HG03095 (cell line): Measurements from ENCODE around the gene NR5A1.

Source experiments
- ATAC-seq: cut with Tn5 transposase; IDR thresholded peaks from one replicate; pipeline ENCODE4 v1.9.1; 2021; ENCODE audit warnings: moderate library complexity; ENCODE audit not compliant: unreplicated experiment

Gene NR5A1

GRCh38 chr9:124514874-124515273 is 7.7 kb upstream of the NR5A1 start:
- no peak for ATAC-seq

GRCh38 chr9:124514125-124514524 is 6.9 kb upstream of the NR5A1 start:
- ATAC-seq = no peak

GRCh38 chr9:124513376-124513994 is 6.3 kb upstream of the NR5A1 start:
- ATAC-seq = no peak

GRCh38 chr9:124512806-124513204 is 5.6 kb upstream of the NR5A1 start:
- no peak for ATAC-seq

- ATAC-seq = no peak
Measured at GRCh38 chr9:124511891-124512805, 4.9 kb upstream of the NR5A1 start.

GRCh38 chr9:124511426-124511840 is 4.2 kb upstream of the NR5A1 start:
- ATAC-seq = no peak

- ATAC-seq = no peak
Measured at GRCh38 chr9:124510650-124511425, 3.6 kb upstream of the NR5A1 start.

- no peak for ATAC-seq
Measured at GRCh38 chr9:124507880-124508423, 753 bp upstream of the NR5A1 start.

- no peak for ATAC-seq
Measured at GRCh38 chr9:124506433-124506832, 766 bp downstream of the NR5A1 start.

GRCh38 chr9:124505901-124506346 is 1.3 kb downstream of the NR5A1 start:
- ATAC-seq = no peak

- ATAC-seq = no peak
Measured at GRCh38 chr9:124505006-124505900, 1.9 kb downstream of the NR5A1 start.

- ATAC-seq = no peak
Measured at GRCh38 chr9:124504530-124505005, 2.6 kb downstream of the NR5A1 start.

GRCh38 chr9:124503713-124504529 is 3.3 kb downstream of the NR5A1 start:
- no peak for ATAC-seq

- ATAC-seq = no peak
Measured at GRCh38 chr9:124502711-124503702, 4.2 kb downstream of the NR5A1 start.

GRCh38 chr9:124501771-124502320 is 5.4 kb downstream of the NR5A1 start:
- ATAC-seq = no peak

- no peak for ATAC-seq
Measured at GRCh38 chr9:124500796-124501611, 6.2 kb downstream of the NR5A1 start.
